ENCODE measurements around the gene ZNF221. TPM values are rescaled to one million over a fixed set of nuclear protein-coding genes. Genes with fewer than 3 reads are reported as not detected.
A peak's percentile ranks its signal among the peaks of the same experiment; 100 is the strongest.

ZNF221 gene
- total RNA-seq, 1 donor from 2014 or later, result 11.2 TPM

DNA sequence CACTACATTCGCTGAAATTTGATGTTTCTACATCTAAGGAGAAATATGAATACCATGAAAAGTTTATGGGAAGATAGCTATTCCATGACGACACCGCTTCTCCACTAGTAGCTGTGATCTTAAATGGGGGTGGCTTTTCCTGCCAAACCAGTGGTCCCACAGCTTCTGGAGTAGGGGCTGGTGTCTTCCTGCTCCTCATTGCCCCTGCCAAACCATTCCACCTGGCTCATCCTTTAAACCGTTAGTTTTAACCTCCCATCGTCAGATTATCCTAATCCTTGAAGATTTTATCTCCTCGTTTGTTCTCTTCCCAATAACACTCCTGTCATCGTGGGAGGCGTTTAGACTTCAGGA, 51.2 kb downstream of the ZNF221 start:
- Mint-ChIP-seq H3K27me3 (ENCODE audit: low read depth) (no peaks in the 10 kb centered on the region), H3K27ac (peak overlapping the region; percentile 96), H3K4me1 (peaks cover 15% of the 10 kb centered on the region), H3K9me3 (peaks cover 33% of the 10 kb centered on the region), H3K36me3 (peaks cover 30% of the 10 kb centered on the region), H3K4me3 (peak overlapping the region; percentile 99)
- no peak for DNase-seq (ENCODE audit: low spot score in 2 of 2, unreplicated experiment in 2 of 2)
- TF ChIP-seq, protein P1, sequence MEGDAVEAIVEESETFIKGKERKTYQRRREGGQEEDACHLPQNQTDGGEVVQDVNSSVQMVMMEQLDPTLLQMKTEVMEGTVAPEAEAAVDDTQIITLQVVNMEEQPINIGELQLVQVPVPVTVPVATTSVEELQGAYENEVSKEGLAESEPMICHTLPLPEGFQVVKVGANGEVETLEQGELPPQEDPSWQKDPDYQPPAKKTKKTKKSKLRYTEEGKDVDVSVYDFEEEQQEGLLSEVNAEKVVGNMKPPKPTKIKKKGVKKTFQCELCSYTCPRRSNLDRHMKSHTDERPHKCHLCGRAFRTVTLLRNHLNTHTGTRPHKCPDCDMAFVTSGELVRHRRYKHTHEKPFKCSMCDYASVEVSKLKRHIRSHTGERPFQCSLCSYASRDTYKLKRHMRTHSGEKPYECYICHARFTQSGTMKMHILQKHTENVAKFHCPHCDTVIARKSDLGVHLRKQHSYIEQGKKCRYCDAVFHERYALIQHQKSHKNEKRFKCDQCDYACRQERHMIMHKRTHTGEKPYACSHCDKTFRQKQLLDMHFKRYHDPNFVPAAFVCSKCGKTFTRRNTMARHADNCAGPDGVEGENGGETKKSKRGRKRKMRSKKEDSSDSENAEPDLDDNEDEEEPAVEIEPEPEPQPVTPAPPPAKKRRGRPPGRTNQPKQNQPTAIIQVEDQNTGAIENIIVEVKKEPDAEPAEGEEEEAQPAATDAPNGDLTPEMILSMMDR (IDR thresholded peaks at IDR 0.05; ENCODE audit: unreplicated experiment), result no peak

DNA sequence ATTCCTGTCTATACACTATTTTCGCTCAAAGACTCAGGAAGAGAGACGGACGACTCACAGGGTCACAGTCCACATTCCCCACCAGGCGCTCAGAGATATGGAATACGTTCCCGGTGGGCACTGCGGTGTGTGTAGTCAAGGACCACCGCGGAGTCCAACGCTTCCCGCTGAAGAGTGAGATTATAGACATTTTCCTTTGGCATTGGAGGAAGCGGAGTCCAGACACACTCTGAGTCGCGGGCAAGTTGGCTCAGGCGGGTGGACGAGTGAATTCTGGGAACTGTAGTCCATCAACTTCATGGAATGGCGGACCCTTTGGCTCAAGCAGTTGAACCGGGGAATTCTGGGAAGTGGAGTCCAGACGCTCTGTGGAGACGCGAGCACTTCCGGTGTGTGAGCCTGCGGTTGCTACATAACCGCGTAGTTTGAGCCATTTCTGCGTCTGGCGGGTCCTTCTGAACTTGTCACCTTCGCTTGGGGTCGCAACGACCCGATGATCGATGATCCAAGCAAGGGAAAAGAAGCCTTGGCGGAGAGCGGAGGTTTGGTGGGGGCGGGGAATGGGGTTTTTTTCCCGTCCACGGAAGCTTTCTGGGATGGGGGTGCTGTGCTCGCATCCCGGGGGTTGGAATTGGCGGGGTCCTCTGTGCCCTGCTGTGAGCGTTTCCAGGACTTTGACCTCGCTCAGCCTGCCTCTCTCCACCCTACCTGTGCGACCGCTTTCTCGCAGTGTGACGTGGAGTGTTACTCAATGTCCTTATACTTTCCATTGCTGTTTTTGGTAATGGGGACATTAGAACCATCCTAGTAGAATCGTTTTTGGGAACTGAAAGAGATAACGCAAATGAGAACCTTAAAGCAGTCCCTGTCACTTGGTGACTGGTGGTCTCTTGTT, 51.8 kb downstream of the ZNF221 start, which contains the start of gene ZNF230:
Gene ZNF230, plus strand, starts transcription at position 392 of the 895 bp plus-strand sequence. CDS start 4,122 bp downstream, outside the sequence.
- Mint-ChIP-seq H3K4me3 (peak within 1 kb of the TSS; percentile 99), H3K9me3 (peaks cover 33% of the 10 kb centered on the region), H3K4me1 (peaks cover 15% of the 10 kb centered on the region), H3K27ac (peak within 1 kb of the TSS; percentile 96), H3K36me3 (peaks cover 31% of the 10 kb centered on the region), H3K27me3 (ENCODE audit: low read depth) (no peaks in the 10 kb centered on the region)
- TF ChIP-seq, protein P1 (IDR thresholded peaks at IDR 0.05; ENCODE audit: unreplicated experiment), result no peak
- DNase-seq (ENCODE audit: low spot score in 2 of 2, unreplicated experiment in 2 of 2), result peak; percentile 74 to 79

DNA sequence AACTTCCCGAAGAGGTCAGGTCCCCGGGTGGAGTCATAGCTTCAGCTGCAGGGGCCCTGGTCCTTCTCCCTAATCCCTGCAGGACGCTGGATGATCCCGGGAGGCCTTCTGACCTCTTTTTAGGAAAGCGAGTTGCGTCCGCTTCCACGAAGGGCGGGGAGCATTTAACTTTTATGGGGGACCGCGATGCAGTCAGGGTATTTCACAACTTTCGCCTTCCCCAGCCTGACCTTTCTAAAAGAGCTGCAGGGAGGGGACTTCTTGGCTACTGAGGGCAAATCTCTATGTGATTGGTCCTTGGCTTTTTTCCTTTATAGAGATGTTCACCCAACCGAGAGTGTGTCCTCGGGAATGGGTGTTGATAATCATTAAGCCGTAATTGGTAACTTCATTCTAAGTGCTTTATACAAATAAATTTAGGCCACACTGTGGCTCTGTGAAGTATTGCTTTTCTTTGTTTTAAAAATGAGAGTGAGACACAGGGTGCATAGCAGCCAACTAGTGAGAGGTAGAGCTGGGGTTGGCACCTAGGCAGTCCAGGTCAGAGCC, 52.5 kb downstream of the ZNF221 start:
- no peak for DNase-seq (ENCODE audit: low spot score in 2 of 2, unreplicated experiment in 2 of 2)
- Mint-ChIP-seq H3K36me3 (peaks cover 31% of the 10 kb centered on the region), H3K4me3 (peak overlapping the region; percentile 99), H3K4me1 (peaks cover 15% of the 10 kb centered on the region), H3K27me3 (ENCODE audit: low read depth) (no peaks in the 10 kb centered on the region), H3K27ac (peak overlapping the region; percentile 96), H3K9me3 (peaks cover 34% of the 10 kb centered on the region)
- TF ChIP-seq, protein P1 (IDR thresholded peaks at IDR 0.05; ENCODE audit: unreplicated experiment), result no peak

DNA sequence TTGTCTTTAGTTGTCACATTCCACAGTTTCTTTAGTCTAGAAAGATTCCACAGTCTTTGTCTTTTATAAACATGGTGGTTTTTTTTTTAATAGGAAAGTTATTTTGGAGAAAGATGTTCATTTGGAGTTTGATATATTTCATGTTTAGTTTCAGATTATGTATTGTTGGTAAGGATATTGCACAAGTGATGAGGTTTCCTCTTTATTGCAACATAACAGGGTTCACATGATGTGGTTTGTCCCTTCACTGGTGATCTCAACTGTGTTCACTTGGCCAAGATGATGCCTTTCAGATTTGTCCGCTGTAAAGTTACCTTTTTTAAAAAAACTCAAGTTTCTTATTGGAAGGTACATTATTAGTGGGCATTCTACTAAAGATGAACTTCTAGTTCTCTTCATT, 54.9 kb downstream of the ZNF221 start:
- no peak overlapping the region for H3K27ac Mint-ChIP-seq
- peaks cover 52% of the 10 kb centered on the region for H3K36me3 Mint-ChIP-seq
- H3K4me3 Mint-ChIP-seq, result no peak overlapping the region
- TF ChIP-seq, protein P1 (IDR thresholded peaks at IDR 0.05; ENCODE audit: unreplicated experiment), result no peak
- peaks cover 15% of the 10 kb centered on the region for H3K4me1 Mint-ChIP-seq
- H3K9me3 Mint-ChIP-seq, result peaks cover 49% of the 10 kb centered on the region
- no peak for DNase-seq (ENCODE audit: low spot score in 2 of 2, unreplicated experiment in 2 of 2)
- H3K27me3 Mint-ChIP-seq (ENCODE audit: low read depth), result no peaks in the 10 kb centered on the region

DNA sequence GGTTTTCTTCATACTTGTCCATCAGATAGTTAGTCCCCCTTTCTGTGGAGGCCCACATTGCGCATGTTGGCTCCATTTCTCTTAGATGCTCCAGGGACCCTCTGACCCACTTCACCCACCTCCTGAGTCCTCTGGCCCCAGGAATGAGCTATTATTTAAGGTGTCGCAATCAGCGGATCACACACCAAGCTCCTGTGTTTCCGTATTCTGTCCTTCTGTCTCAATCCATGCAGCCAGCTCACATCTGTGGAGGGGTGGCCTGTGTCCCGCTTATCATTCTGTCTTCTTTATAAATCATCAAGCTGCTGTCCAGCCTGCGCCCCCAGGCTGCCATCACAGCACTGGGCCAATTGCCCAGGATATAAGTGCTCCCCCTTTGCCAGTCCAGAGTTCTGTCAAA, 56.4 kb downstream of the ZNF221 start:
- H3K9me3 Mint-ChIP-seq, result peaks cover 62% of the 10 kb centered on the region
- no peaks in the 10 kb centered on the region for H3K27me3 Mint-ChIP-seq (ENCODE audit: low read depth)
- H3K4me3 Mint-ChIP-seq, result no peak overlapping the region
- TF ChIP-seq, protein P1 (IDR thresholded peaks at IDR 0.05; ENCODE audit: unreplicated experiment), result no peak
- H3K36me3 Mint-ChIP-seq, result peaks cover 65% of the 10 kb centered on the region
- H3K27ac Mint-ChIP-seq, result no peak overlapping the region
- DNase-seq (ENCODE audit: low spot score in 2 of 2, unreplicated experiment in 2 of 2), result no peak
- peaks cover 8% of the 10 kb centered on the region for H3K4me1 Mint-ChIP-seq

Data from mesothelial cell of epicardium (in vitro differentiated cells).